Peyer's patch (tissue), 4 donors: ENCODE measurements around the gene PARD3B.

Source experiments
- CTCF ChIP-seq, 6 experiments: fragments of 450-650 bp in 4 of 6; fragments of 200-600 bp in 2 of 6; sonication (generic) in 1 of 6; IDR thresholded peaks; one replicate each; pipeline ENCODE4 v1.5.1; 2017 to 2019; ENCODE audit warnings: antibody characterized with exemption in 6 of 6, mild to moderate bottlenecking in 3 of 6, moderate library complexity in 1 of 6
- POLR2A ChIP-seq, 2 donors: fragments of 450-650 bp; IDR thresholded peaks; one replicate each; pipeline ENCODE4 v1.5.1; 2017; ENCODE audit warnings: antibody characterized with exemption in 2 of 2, mild to moderate bottlenecking in 2 of 2, moderate library complexity in 2 of 2

GRCh38 chr2:204693262-204693661, 148.0 kb downstream of the PARD3B start:
- TF ChIP-seq CTCF (IDR thresholded peaks at IDR 0.05): no peak
- no peak for TF ChIP-seq POLR2A (IDR thresholded peaks at IDR 0.05)
